GM18505 (cell line): ENCODE measurements around the gene ZBTB20.

Experiments used
- ATAC-seq: cut with Tn5 transposase; IDR thresholded peaks from one replicate; pipeline ENCODE4 v1.9.1; 2021; ENCODE audit not compliant: unreplicated experiment
- POLR2A ChIP-seq: IDR thresholded peaks from 4 replicates; pipeline ENCODE4 v1.6.1; 2011; ENCODE audit warnings: borderline replicate concordance; ENCODE audit not compliant: insufficient read depth, insufficient read length; ENCODE audit errors: extremely low read depth

ZBTB20 gene

GRCh38 chr3:114640126-114640525, 507.0 kb downstream of the ZBTB20 start:
- ATAC-seq, result no peak
- no peak for TF ChIP-seq POLR2A

GRCh38 chr3:114639171-114639570, 507.9 kb downstream of the ZBTB20 start:
- no peak for TF ChIP-seq POLR2A
- no peak for ATAC-seq

- no peak for TF ChIP-seq POLR2A
- ATAC-seq, result no peak
These were observed 511.2 kb downstream of the ZBTB20 start for GRCh38 chr3:114635878-114636277.

GRCh38 chr3:114634635-114635034, 512.5 kb downstream of the ZBTB20 start:
- no peak for TF ChIP-seq POLR2A
- no peak for ATAC-seq

- ATAC-seq, result no peak
- no peak for TF ChIP-seq POLR2A
These were observed 514.2 kb downstream of the ZBTB20 start for GRCh38 chr3:114632757-114633424.

GRCh38 chr3:114627770-114628169, 519.3 kb downstream of the ZBTB20 start:
- ATAC-seq, result no peak
- no peak for TF ChIP-seq POLR2A

- ATAC-seq, result no peak
- TF ChIP-seq POLR2A, result no peak
These were observed 520.3 kb downstream of the ZBTB20 start for GRCh38 chr3:114626751-114627150.

- TF ChIP-seq POLR2A, result no peak
- no peak for ATAC-seq
These were observed 522.4 kb downstream of the ZBTB20 start for GRCh38 chr3:114624571-114625181.

GRCh38 chr3:114624047-114624445, 523.0 kb downstream of the ZBTB20 start:
- no peak for ATAC-seq

GRCh38 chr3:114623420-114624046, 523.6 kb downstream of the ZBTB20 start:
- ATAC-seq, result no peak
- no peak for TF ChIP-seq POLR2A

More at GRCh38 chr3:114624047-114624445, 523.0 kb downstream of the ZBTB20 start:
- no peak for TF ChIP-seq POLR2A

- no peak for TF ChIP-seq POLR2A
- ATAC-seq, result no peak
These were observed 525.1 kb downstream of the ZBTB20 start for GRCh38 chr3:114622001-114622400.

- no peak for TF ChIP-seq POLR2A
These were observed 527.3 kb downstream of the ZBTB20 start for GRCh38 chr3:114619771-114620170.

GRCh38 chr3:114615523-114616085, 531.5 kb downstream of the ZBTB20 start:
- no peak for ATAC-seq

More at GRCh38 chr3:114619771-114620170, 527.3 kb downstream of the ZBTB20 start:
- no peak for ATAC-seq

More at GRCh38 chr3:114615523-114616085, 531.5 kb downstream of the ZBTB20 start:
- TF ChIP-seq POLR2A, result no peak
